GM18498 (cell line): ENCODE results near the gene APBB1.

Experiments
- ATAC-seq: cut with Tn5 transposase; IDR thresholded peaks from one replicate; pipeline ENCODE4 v1.9.1; 2021; ENCODE audit warnings: mild to moderate bottlenecking, moderate library complexity; ENCODE audit not compliant: unreplicated experiment

The APBB1 gene

DNA sequence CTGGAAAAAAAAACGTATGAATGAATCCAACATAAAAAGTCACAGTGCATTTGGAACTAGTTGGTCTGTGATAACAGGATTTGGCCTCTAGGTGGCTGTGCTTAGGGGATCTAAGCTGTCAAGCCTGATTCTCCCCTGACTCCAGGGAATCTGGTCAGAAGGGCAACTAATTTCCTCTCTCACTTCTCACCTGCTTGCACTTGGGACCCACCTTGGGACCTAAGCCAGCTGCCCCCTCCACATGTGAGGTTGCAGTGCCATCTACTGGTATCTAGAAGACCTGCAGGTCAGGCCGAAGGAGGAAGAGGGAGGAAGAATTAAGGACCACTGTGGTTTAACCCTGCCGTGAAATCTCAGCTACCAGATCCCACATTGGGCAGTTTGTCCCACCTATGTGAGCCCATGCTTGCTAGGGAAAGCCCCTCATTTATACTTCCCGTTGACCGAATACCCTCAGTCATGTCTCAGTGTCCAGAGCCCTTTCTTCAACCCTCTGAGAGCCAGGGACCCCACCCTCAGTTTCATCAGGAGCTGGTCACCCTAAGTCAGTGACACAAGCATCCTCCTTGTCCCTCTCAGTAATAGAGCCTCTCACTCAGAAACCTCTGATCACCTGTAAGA lies 65.4 kb downstream of the APBB1 start:
- peak; percentile 89 for ATAC-seq

DNA sequence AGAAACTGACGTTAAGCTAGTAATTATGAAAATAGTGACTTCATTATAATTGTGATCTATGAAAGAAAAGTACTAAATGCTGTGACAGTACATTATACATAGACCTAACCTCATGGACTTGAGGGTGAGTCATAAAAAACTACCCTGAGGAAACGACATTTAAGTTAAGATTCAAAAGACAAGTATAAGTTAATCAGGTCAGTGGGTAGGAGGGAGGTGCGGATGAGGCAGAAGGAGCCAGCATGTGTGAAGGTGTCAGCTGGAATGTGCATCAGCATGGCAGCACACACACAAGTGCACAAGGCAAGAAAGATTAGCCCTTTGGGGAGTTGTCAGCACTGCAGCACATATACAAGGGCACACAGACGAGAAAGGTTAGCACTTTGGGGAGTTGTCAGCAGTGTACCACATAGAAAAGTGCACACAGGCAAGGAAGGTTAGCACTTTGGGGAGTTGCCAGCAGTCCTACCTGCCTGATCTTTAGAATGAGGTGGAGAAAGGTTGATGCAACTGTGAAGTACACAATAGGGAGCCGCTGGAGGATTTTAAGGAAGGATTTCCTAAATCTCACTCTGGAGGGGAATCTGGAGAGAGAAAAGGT lies 67.0 kb downstream of the APBB1 start:
- no peak for ATAC-seq

DNA sequence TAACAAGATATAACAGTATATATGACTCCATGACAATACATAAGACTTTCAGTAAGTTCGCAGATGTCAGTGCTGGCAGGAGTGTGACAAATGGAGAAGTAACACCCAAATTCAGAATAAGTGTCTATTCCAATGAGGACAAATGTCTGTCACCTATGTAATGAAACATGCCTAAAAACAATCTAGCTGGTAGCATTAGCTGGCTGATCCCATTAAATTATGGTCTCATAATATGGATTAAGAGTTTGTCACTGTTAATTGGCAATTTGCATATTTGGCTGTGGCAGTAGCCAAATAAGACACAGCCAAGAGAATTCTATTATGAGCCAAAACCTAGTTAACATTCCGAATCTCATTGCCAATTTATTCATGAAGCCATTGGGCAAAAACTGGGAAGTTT lies 68.4 kb downstream of the APBB1 start:
- ATAC-seq = no peak

DNA sequence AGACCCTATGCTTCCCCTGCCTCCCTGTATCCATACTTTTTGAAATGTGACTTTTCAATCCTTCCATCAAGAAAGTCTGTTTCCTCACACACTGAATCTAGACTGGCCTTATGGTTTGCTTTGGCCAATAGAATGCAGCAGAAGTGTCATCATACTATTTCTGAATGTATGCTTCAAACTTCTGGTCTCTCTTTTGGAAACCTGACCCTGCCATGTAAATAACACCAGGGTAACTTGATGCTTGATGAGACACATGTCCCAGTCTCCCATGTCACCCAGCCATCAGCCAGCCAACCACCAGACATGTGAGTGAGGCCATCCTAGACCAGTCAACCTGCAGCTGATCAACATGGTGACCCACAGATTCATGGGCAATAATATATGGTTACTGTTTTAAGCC lies 68.9 kb downstream of the APBB1 start:
- no peak for ATAC-seq

DNA sequence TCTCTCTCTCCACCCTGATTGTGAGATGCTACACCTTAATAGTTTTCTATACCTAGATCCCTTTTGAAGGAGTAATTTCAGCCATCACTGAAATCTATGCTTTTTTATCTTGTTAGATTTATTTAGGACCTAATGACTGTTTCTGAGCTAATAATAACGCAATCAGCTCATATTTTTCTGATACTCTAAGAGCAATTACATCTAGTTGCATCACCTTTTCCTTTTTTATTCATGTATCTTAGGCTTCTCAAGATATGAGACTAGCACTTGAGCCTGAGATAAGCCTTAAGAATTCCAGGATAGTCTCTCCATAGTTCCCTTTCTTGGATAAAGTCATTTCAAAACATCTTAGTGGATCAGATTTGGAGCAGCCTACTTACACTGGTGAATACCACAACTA lies 73.5 kb downstream of the APBB1 start:
- no peak for ATAC-seq
